GM23338 (cell line): ENCODE data around the gene TSSC4.

Experiments
- CREB1 ChIP-seq: fragments of 250-450 bp; sonication (Bioruptor Pico); IDR thresholded peaks from 2 replicates; pipeline ENCODE4 v1.5.0; 2020; ENCODE audit warnings: low read depth, mild to moderate bottlenecking, moderate library complexity
- EZH2 ChIP-seq: fragments of 200-600 bp; sonication (generic); IDR thresholded peaks from one replicate; pipeline ENCODE4 v1.8.0; 2017; ENCODE audit warnings: antibody characterized with exemption, mild to moderate bottlenecking, low read depth; ENCODE audit not compliant: unreplicated experiment
- JUNB ChIP-seq: IDR thresholded peaks from one replicate; pipeline ENCODE4 v1.6.1; 2016; ENCODE audit warnings: antibody characterized with exemption; ENCODE audit not compliant: unreplicated experiment
- POLR2AphosphoS5 ChIP-seq: IDR thresholded peaks from 2 replicates; pipeline ENCODE4 v1.6.1; 2016; ENCODE audit warnings: antibody characterized with exemption, low read depth
- TF ChIP-seq, protein P1 (sequence below), 2 experiments: fragments of 200-600 bp in 1 of 2; sonication (generic) in 1 of 2; conservative IDR thresholded peaks; 2 replicates each; pipeline versions ENCODE4 v1.5.1 to v1.6.1; 2016 to 2017; ENCODE audit warnings: antibody characterized with exemption in 2 of 2, low read depth in 2 of 2, mild to moderate bottlenecking in 2 of 2, moderate library complexity in 1 of 2

DNA sequence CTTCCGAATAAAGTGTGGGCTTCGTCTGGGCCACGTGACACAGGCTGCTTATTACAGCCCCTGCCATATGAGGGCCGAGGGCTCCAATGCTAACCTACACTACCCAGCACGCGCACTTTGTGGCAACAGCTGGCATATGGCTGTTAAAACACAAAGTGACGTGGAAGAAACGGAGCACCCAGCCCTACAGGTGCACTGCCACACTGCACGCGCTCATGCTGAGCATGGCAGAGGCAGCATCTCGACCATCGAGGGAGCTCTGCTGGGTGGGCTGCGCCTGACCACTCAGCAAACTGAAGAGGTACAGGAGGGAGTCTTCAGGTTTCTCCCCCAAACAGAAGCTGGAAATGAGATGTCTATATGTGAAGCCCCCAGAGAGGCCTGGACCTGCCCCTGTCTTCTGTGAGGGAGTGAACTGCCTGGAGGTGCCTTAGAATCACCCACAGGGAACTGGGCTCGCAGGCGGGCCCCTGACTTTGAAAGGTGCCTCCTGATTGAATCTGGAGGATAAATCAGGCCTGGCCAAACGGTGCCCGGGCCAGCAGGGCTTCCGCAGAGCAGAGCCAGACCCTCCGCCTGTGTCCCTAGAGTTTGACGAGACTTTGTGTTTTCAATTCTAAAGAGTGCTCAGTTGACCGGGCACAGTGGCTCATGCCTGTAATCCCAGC lies 18.3 kb downstream of the TSSC4 start:
- TF ChIP-seq, protein P1, sequence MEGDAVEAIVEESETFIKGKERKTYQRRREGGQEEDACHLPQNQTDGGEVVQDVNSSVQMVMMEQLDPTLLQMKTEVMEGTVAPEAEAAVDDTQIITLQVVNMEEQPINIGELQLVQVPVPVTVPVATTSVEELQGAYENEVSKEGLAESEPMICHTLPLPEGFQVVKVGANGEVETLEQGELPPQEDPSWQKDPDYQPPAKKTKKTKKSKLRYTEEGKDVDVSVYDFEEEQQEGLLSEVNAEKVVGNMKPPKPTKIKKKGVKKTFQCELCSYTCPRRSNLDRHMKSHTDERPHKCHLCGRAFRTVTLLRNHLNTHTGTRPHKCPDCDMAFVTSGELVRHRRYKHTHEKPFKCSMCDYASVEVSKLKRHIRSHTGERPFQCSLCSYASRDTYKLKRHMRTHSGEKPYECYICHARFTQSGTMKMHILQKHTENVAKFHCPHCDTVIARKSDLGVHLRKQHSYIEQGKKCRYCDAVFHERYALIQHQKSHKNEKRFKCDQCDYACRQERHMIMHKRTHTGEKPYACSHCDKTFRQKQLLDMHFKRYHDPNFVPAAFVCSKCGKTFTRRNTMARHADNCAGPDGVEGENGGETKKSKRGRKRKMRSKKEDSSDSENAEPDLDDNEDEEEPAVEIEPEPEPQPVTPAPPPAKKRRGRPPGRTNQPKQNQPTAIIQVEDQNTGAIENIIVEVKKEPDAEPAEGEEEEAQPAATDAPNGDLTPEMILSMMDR (conservative IDR thresholded peaks at IDR 0.05; ENCODE audit: low read depth in 2 of 2) = no peak
- TF ChIP-seq JUNB (no peak), CREB1 (no peak), POLR2AphosphoS5 (no peak), EZH2 (no peak)
